KMS-11 (cell line): ENCODE results near the gene PAPPA2.

Experiments used
- H2AFZ ChIP-seq: fragments of 200-600 bp; sonication (generic); 2 replicates; pipeline ENCODE4 v1.6.1; 2016; ENCODE audit warnings: antibody characterized with exemption, mixed run types, low read depth
- H3K27ac ChIP-seq: fragments of 200-600 bp; sonication (generic); 2 replicates; pipeline ENCODE4 v1.6.1; 2016; ENCODE audit warnings: mild to moderate bottlenecking, mixed run types
- H3K27me3 ChIP-seq: fragments of 200-600 bp; sonication (generic); 2 replicates; pipeline ENCODE4 v1.6.1; 2017; ENCODE audit warnings: mild to moderate bottlenecking, low read depth, mixed run types, moderate library complexity; ENCODE audit not compliant: insufficient read depth
- H3K36me3 ChIP-seq: fragments of 200-600 bp; sonication (generic); 2 replicates; pipeline ENCODE4 v1.6.1; 2017; ENCODE audit warnings: mild to moderate bottlenecking, mixed run types; ENCODE audit not compliant: insufficient read depth
- H3K4me1 ChIP-seq: fragments of 200-600 bp; sonication (generic); 2 replicates; pipeline ENCODE4 v1.6.1; 2016; ENCODE audit warnings: mild to moderate bottlenecking, low read depth, mixed run types; ENCODE audit not compliant: poor library complexity, severe bottlenecking
- H3K4me2 ChIP-seq: fragments of 200-600 bp; sonication (generic); 2 replicates; pipeline ENCODE4 v1.7.0; 2016; ENCODE audit warnings: mild to moderate bottlenecking, mixed run types
- H3K4me3 ChIP-seq: fragments of 200-600 bp; sonication (generic); IDR thresholded peaks from 2 replicates; pipeline ENCODE4 v1.6.1; 2017; ENCODE audit warnings: low read depth, low read length, mixed read lengths; ENCODE audit not compliant: insufficient read depth
- H3K79me2 ChIP-seq: fragments of 200-600 bp; sonication (generic); 2 replicates; pipeline ENCODE4 v1.6.1; 2016; ENCODE audit warnings: low read depth, mixed run types; ENCODE audit not compliant: insufficient read depth
- H3K9ac ChIP-seq: fragments of 200-600 bp; sonication (generic); 2 replicates; pipeline ENCODE4 v1.6.1; 2016; ENCODE audit warnings: mild to moderate bottlenecking, mixed run types
- H4K20me1 ChIP-seq: fragments of 200-600 bp; sonication (generic); 2 replicates; pipeline ENCODE4 v1.6.1; 2016; ENCODE audit warnings: mild to moderate bottlenecking, mixed run types; ENCODE audit not compliant: insufficient read depth
- CTCF ChIP-seq: fragments of 200-600 bp; sonication (generic); conservative IDR thresholded peaks from 2 replicates; pipeline ENCODE4 v1.6.1; 2017; ENCODE audit warnings: low read depth, mild to moderate bottlenecking, antibody characterized with exemption, low read length, moderate library complexity, mixed read lengths

PAPPA2 gene

GRCh38 chr1:176878750-176879536, 416.0 kb downstream of the PAPPA2 start:
- Histone ChIP-seq H4K20me1 (no peaks in the 10 kb centered on the region), H3K27ac (no peak overlapping the region), H3K4me3 (no peak overlapping the region), H3K4me1 (peaks cover 26% of the 10 kb centered on the region), H3K4me2 (no peak overlapping the region), H3K36me3 (no peaks in the 10 kb centered on the region), H3K9ac (no peak overlapping the region), H2AFZ (no peak overlapping the region), H3K27me3 (no peaks in the 10 kb centered on the region), H3K79me2 (no peaks in the 10 kb centered on the region)
- TF ChIP-seq CTCF: no peak

- peak overlapping the region; percentile 32; the same call in 1 of the 2 replicates for H3K4me2 ChIP-seq
- H3K4me1 ChIP-seq: peaks cover 26% of the 10 kb centered on the region
- no peak overlapping the region for H3K4me3 ChIP-seq
- H3K27ac ChIP-seq: peak overlapping the region; percentile 42
- peak overlapping the region; percentile 57; the same call in 1 of the 2 replicates for H2AFZ ChIP-seq
- no peaks in the 10 kb centered on the region for H3K27me3 ChIP-seq
- H3K36me3 ChIP-seq: no peaks in the 10 kb centered on the region
- no peak for TF ChIP-seq CTCF
- H3K79me2 ChIP-seq: no peaks in the 10 kb centered on the region
- H3K9ac ChIP-seq: no peak overlapping the region
- H4K20me1 ChIP-seq: no peaks in the 10 kb centered on the region
Observed at GRCh38 chr1:176879784-176880620, 417.0 kb downstream of the PAPPA2 start.

DNA sequence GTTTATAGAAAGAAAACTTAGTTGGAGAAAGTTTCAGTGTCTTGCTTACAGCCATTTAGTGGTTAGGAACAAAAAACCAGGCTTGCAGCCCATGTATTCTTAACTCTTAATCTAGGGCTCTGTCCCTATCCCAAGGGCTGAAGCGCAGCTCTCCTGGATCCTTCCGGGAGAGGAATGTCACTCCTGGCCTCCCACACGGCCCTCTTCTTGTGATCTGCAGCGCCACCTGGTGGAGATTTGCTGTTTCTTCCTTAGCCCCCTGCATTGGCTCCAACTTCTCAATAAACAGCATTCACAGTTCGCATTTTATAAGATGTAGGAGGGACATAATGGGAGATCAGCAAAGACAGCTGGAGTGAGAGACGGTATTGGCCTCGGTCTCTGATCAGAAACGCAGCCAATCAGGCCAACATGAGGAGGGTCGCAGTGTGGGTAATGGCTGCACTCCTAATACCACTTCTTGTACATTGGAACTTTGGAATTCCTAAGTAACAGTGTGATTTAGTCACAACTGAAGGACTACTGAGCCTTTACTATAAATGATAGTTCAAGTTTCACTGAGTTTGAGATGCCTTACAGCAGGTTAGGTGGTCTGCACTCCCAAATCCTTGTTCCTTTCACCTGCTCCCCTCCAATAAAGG, 418.1 kb downstream of the PAPPA2 start:
- Histone ChIP-seq H3K36me3 (no peaks in the 10 kb centered on the region), H2AFZ (peak overlapping the region; percentile 57), H4K20me1 (no peaks in the 10 kb centered on the region), H3K4me2 (peak overlapping the region; percentile 32; the same call in 1 of the 2 replicates), H3K27me3 (no peaks in the 10 kb centered on the region), H3K27ac (peak overlapping the region; percentile 42; the same call in 1 of the 2 replicates), H3K9ac (no peak overlapping the region), H3K4me1 (peaks cover 26% of the 10 kb centered on the region), H3K79me2 (no peaks in the 10 kb centered on the region), H3K4me3 (no peak overlapping the region)
- TF ChIP-seq CTCF: peak; percentile 100

- Histone ChIP-seq H4K20me1 (no peaks in the 10 kb centered on the region), H3K27ac (no peak overlapping the region), H3K4me1 (peaks cover 26% of the 10 kb centered on the region), H3K36me3 (no peaks in the 10 kb centered on the region), H3K27me3 (no peaks in the 10 kb centered on the region), H2AFZ (no peak overlapping the region), H3K9ac (no peak overlapping the region), H3K4me2 (no peak overlapping the region), H3K79me2 (no peaks in the 10 kb centered on the region), H3K4me3 (no peak overlapping the region)
- TF ChIP-seq CTCF: no peak
Observed at GRCh38 chr1:176884286-176884685, 421.3 kb downstream of the PAPPA2 start.
